Measurements from ENCODE around the gene ACCS. TPM values are rescaled to one million over a fixed set of nuclear protein-coding genes. Genes with fewer than 3 reads are reported as not detected.
A peak's percentile ranks its signal among the peaks of the same experiment; 100 is the strongest.

ACCS gene, protein sequence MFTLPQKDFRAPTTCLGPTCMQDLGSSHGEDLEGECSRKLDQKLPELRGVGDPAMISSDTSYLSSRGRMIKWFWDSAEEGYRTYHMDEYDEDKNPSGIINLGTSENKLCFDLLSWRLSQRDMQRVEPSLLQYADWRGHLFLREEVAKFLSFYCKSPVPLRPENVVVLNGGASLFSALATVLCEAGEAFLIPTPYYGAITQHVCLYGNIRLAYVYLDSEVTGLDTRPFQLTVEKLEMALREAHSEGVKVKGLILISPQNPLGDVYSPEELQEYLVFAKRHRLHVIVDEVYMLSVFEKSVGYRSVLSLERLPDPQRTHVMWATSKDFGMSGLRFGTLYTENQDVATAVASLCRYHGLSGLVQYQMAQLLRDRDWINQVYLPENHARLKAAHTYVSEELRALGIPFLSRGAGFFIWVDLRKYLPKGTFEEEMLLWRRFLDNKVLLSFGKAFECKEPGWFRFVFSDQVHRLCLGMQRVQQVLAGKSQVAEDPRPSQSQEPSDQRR
- 1 to 10 TPM; 3.4 to 5.4 TPM for total RNA-seq

- Mint-ChIP-seq H3K4me1 (ENCODE audit: low read depth in 2 of 2) (peaks cover 15 to 27% of the 10 kb centered on the region in 2 donors), H3K9me3 (no peaks in the 10 kb centered on the region), H3K36me3 (no peaks in the 10 kb centered on the region), H3K27me3 (no peaks in the 10 kb centered on the region), H3K27ac (peak within 1 kb of the TSS; percentile 73 to 83), H3K4me3 (peak within 1 kb of the TSS; percentile 90)
- ATAC-seq (peak; percentile 95 to 97), DNase-seq (ENCODE audit: low spot score) (peak; percentile 89)
These were observed at the start of gene ACCS for GRCh38 chr11:44065841-44066731. TSS of gene ACCS (plus strand) at chr11:44066270. CDS start at chr11:44067628, 1,358 bp downstream.

DNA sequence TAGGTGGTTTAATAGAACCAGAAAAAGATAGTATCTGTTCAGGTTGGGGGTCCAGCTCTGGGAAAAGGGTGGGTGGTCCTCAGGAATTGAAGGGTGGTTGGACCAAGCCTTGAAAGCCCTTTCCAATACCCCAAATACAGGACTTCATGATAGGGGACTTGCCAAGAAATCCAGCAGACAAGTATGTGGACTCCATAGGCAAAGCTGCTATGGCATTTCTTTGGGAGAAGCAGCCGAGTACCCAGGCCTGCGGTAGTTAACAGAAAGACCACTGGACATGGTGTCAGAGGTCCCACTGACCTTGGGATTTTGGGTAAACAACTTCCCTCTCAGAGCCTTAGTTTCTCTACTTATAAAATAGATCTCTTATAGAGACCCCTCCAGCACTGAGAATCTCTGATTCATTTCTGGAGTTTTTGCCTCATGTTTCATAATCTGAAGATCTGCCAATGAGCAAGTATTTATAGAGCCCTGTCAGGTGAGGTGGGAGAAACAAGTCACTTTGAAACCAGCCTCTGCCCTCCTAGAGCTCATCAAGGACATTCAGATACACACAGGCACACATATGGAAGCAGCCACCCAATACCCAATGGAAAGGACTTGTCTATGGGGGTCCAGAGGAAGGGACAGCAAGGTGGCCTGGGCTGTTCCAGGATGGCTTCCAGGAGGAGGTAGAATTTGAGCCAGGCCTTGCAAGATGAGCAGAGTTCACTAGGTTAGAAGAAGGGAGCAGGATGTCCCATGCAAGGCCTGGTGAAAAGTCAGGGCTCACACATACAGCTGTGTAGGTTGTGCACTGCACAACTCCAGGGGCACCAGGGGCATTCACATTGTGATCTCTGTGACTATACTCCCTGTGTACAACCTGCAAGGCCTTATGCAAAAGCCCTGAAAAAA is 49.3 kb upstream of the ACCS start:
- Mint-ChIP-seq H3K27me3 (peaks cover 12 to 17% of the 10 kb centered on the region in 2 donors), H3K4me1 (ENCODE audit: low read depth in 2 of 2) (no peaks in the 10 kb centered on the region), H3K27ac (no peak overlapping the region), H3K4me3 (no peak overlapping the region), H3K36me3 (peaks cover 2% of the 10 kb centered on the region), H3K9me3 (no peaks in the 10 kb centered on the region)
- no peak for DNase-seq (ENCODE audit: low spot score)
- peak; percentile 38 to 40 for ATAC-seq

GRCh38 chr11:44017443-44018126 is 48.5 kb upstream of the ACCS start:
- no peak overlapping the region for H3K27ac Mint-ChIP-seq
- no peak for ATAC-seq
- H3K27me3 Mint-ChIP-seq: peaks cover 19 to 22% of the 10 kb centered on the region in 2 donors

GRCh38 chr11:44018127-44018521 is 47.9 kb upstream of the ACCS start:
- DNase-seq (ENCODE audit: low spot score): no peak
- Mint-ChIP-seq H3K9me3 (peaks cover 4% of the 10 kb centered on the region), H3K4me3 (no peak overlapping the region)

More at GRCh38 chr11:44017443-44018126, 48.5 kb upstream of the ACCS start:
- Mint-ChIP-seq H3K4me3 (no peak overlapping the region), H3K36me3 (peaks cover 6% of the 10 kb centered on the region), H3K9me3 (peaks cover 3% of the 10 kb centered on the region), H3K4me1 (ENCODE audit: low read depth in 2 of 2) (no peaks in the 10 kb centered on the region)
- DNase-seq (ENCODE audit: low spot score): no peak

GRCh38 chr11:44018829-44019228 is 47.2 kb upstream of the ACCS start:
- ATAC-seq (no peak), DNase-seq (ENCODE audit: low spot score) (no peak)
- H3K27ac Mint-ChIP-seq: no peak overlapping the region
- H3K9me3 Mint-ChIP-seq: peaks cover 4% of the 10 kb centered on the region
- peaks cover 6% of the 10 kb centered on the region for H3K36me3 Mint-ChIP-seq
- H3K27me3 Mint-ChIP-seq: peaks cover 30 to 31% of the 10 kb centered on the region in 2 donors
- H3K4me1 Mint-ChIP-seq (ENCODE audit: low read depth in 2 of 2): no peaks in the 10 kb centered on the region
- H3K4me3 Mint-ChIP-seq: no peak overlapping the region

More at GRCh38 chr11:44018127-44018521, 47.9 kb upstream of the ACCS start:
- ATAC-seq: peak; percentile 31 to 51
- Mint-ChIP-seq H3K27me3 (peaks cover 24% of the 10 kb centered on the region in 2 donors), H3K27ac (no peak overlapping the region), H3K4me1 (ENCODE audit: low read depth in 2 of 2) (no peaks in the 10 kb centered on the region), H3K36me3 (peaks cover 6% of the 10 kb centered on the region)

DNA sequence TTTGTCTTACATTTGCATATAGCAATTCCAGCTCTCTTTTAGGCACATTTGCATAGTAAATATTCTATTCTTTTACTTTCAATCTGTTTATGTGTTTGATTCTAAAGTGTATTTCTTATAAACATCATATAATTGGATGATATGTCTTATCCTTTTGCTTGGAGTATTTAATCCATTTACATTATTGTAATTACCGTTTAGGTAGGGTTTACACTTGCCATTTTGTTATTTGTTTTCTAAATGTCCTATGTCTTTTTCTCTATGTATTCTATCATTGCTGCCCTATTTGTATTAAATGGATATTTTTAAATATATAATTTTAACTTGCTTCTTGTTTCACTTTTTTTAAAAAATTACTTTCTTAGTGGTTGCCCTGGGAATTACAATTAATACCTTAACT is 41.1 kb upstream of the ACCS start:
- ATAC-seq: no peak
- no peak for DNase-seq (ENCODE audit: low spot score)
- H3K9me3 Mint-ChIP-seq: peaks cover 4% of the 10 kb centered on the region
- H3K4me1 Mint-ChIP-seq (ENCODE audit: low read depth in 2 of 2): no peaks in the 10 kb centered on the region
- H3K27me3 Mint-ChIP-seq: peaks cover 48 to 52% of the 10 kb centered on the region in 2 donors
- no peak overlapping the region for H3K4me3 Mint-ChIP-seq
- H3K27ac Mint-ChIP-seq: no peak overlapping the region
- peaks cover 12% of the 10 kb centered on the region for H3K36me3 Mint-ChIP-seq

DNA sequence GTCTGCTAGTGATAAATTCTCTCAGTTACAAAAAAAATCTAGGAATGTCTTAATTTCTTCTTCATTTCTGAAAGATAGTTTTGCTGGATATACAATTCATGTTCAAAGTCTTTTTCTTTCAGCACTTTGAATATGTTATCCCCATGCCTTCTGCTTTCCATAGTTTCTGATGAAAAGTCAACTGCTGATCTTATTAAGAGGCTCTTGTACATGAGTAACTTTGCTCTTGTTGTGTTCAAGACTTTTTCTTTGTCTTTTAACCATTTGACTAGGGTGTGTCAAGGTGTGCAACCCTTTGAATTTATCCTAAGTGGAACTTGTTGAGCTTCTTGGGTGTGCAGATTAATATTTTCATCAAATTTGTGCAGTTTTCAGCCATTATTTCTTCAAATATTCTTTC is 40.3 kb upstream of the ACCS start:
- DNase-seq (ENCODE audit: low spot score) (no peak), ATAC-seq (no peak)
- peaks cover 12% of the 10 kb centered on the region for H3K36me3 Mint-ChIP-seq
- H3K4me3 Mint-ChIP-seq: no peak overlapping the region
- no peaks in the 10 kb centered on the region for H3K4me1 Mint-ChIP-seq (ENCODE audit: low read depth in 2 of 2)
- H3K9me3 Mint-ChIP-seq: peaks cover 4% of the 10 kb centered on the region
- H3K27me3 Mint-ChIP-seq: peaks cover 51 to 56% of the 10 kb centered on the region in 2 donors
- no peak overlapping the region for H3K27ac Mint-ChIP-seq

GRCh38 chr11:44028401-44028800 is 37.7 kb upstream of the ACCS start:
- DNase-seq (ENCODE audit: low spot score) (no peak), ATAC-seq (peak in 1 of 2 donors; percentile 20)
- Mint-ChIP-seq H3K9me3 (no peaks in the 10 kb centered on the region), H3K4me3 (no peak overlapping the region), H3K27ac (no peak overlapping the region), H3K36me3 (peaks cover 6% of the 10 kb centered on the region), H3K4me1 (ENCODE audit: low read depth in 2 of 2) (no peaks in the 10 kb centered on the region), H3K27me3 (peaks cover 45 to 48% of the 10 kb centered on the region in 2 donors)

DNA sequence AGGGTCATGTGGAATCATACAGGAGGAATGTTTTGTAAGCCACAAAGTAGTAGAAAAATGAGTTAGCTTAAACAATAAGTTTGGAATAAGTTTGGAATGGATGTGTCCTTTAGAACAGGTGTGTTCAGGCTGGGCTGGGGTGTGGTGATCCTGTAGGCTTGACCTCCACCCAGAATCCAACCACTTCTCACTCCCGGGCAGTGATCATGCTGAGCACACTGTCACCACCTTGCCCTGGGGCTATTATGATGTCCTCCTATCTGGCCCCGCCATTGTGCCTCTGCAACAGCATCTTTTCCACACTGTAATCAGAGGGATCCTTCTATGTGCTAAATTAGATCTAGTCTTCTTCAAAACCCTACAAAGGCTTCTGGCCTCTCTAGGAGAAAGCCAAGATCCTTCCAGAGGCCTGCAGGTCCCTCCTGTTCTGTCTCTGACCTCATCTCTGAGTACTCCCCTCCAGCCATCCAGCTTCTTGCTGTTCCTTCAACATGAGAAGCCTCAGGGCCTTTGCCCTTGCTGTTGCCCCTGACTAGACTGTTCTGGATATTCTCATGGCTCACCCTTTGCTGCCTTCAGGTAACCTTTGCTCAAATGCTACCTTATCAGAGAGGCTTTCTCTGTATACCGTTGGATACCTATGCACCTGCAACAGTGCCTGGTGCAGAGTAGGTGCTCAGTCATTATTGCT is 37.1 kb upstream of the ACCS start:
- Mint-ChIP-seq H3K36me3 (peaks cover 6% of the 10 kb centered on the region), H3K27ac (no peak overlapping the region), H3K9me3 (no peaks in the 10 kb centered on the region), H3K4me3 (no peak overlapping the region), H3K4me1 (ENCODE audit: low read depth in 2 of 2) (no peaks in the 10 kb centered on the region), H3K27me3 (peaks cover 43 to 44% of the 10 kb centered on the region in 2 donors)
- DNase-seq (ENCODE audit: low spot score) (no peak), ATAC-seq (no peak)

DNA sequence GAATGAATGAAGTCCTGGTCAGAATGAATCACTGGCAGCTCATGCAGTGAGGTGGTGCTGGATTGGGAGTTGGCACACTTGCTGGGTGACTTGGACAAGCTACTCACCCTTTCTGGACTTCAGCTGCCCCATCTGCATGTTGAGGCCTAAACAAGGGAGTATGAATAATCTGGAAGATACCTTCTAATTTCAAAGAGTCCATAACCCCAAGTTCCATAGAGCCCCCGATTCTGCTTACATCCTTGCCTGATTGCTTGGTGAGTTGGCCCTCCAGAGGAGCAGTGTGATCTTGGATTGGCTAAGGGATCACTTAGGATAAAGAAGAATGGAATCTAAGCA is 36.6 kb upstream of the ACCS start:
- Mint-ChIP-seq H3K9me3 (no peaks in the 10 kb centered on the region), H3K4me3 (no peak overlapping the region), H3K4me1 (ENCODE audit: low read depth in 2 of 2) (no peaks in the 10 kb centered on the region), H3K36me3 (peaks cover 6% of the 10 kb centered on the region), H3K27ac (no peak overlapping the region), H3K27me3 (peaks cover 38 to 39% of the 10 kb centered on the region in 2 donors)
- DNase-seq (ENCODE audit: low spot score): no peak
- no peak for ATAC-seq

GRCh38 chr11:44029977-44030911 is 35.8 kb upstream of the ACCS start:
- DNase-seq (ENCODE audit: low spot score) (no peak), ATAC-seq (no peak)
- Mint-ChIP-seq H3K27ac (no peak overlapping the region), H3K4me3 (no peak overlapping the region), H3K9me3 (no peaks in the 10 kb centered on the region), H3K27me3 (peaks cover 33 to 36% of the 10 kb centered on the region in 2 donors), H3K4me1 (ENCODE audit: low read depth in 2 of 2) (no peaks in the 10 kb centered on the region), H3K36me3 (peaks cover 6% of the 10 kb centered on the region)
